ENCODE data around the gene SLC35G1. TPM values are rescaled to one million over a fixed set of nuclear protein-coding genes. Genes with fewer than 3 reads are reported as not detected.
A peak's percentile ranks its signal among the peaks of the same experiment; 100 is the strongest.

Gene SLC35G1
- total RNA-seq, 2 donors from 2014 or later: 11.3 to 14.2 TPM

GRCh38 chr10:93913706-93914105 is 19.9 kb downstream of the SLC35G1 start:
- H3K4me3 ChIP-seq (ENCODE audit: low read length): no peak overlapping the region
- no peak for DNase-seq
- no peak overlapping the region for H3K27ac Mint-ChIP-seq

GRCh38 chr10:93915598-93915997 is 21.8 kb downstream of the SLC35G1 start:
- Histone ChIP-seq H3K9ac (ENCODE audit: extremely low read depth, low read length, poor library complexity, severe bottlenecking) (no peak overlapping the region), H3K4me3 (ENCODE audit: low read length) (no peak overlapping the region), H3K27me3 (ENCODE audit: control insufficient read depth, insufficient read depth, low read length, poor library complexity, severe bottlenecking) (no peaks in the 10 kb centered on the region), H3K36me3 (ENCODE audit: control insufficient read depth, insufficient read depth, low read length) (no peaks in the 10 kb centered on the region), H3K9me3 (ENCODE audit: control insufficient read depth, low read length) (no peaks in the 10 kb centered on the region), H3K27ac (ENCODE audit: low read depth, low read length) (no peak overlapping the region), H3K4me1 (ENCODE audit: control insufficient read depth, insufficient read depth, low read length) (peaks cover 8% of the 10 kb centered on the region)
- H3K36me3 Mint-ChIP-seq (ENCODE audit: low read depth): peaks cover 5% of the 10 kb centered on the region
- H3K4me3 Mint-ChIP-seq: no peak overlapping the region
- H3K4me1 Mint-ChIP-seq: peaks cover 15% of the 10 kb centered on the region
- 80 to 89% methylated on average over 2 to 6 of the region's 6 CpGs for WGBS, 2 experiments (ENCODE audit: insufficient coverage in 1 of 2, insufficient read length in 1 of 2)
- DNase-seq: peak; percentile 68
- no peaks in the 10 kb centered on the region for H3K9me3 Mint-ChIP-seq
- H3K27ac Mint-ChIP-seq: no peak overlapping the region
- H3K27me3 Mint-ChIP-seq (ENCODE audit: insufficient read depth): no peaks in the 10 kb centered on the region
- TF ChIP-seq CTCF (conservative IDR thresholded peaks at IDR 0.05): no peak

More at GRCh38 chr10:93913706-93914105, 19.9 kb downstream of the SLC35G1 start:
- Histone ChIP-seq H3K9ac (ENCODE audit: extremely low read depth, low read length, poor library complexity, severe bottlenecking) (no peak overlapping the region), H3K9me3 (ENCODE audit: control insufficient read depth, low read length) (no peaks in the 10 kb centered on the region), H3K4me1 (ENCODE audit: control insufficient read depth, insufficient read depth, low read length) (peaks cover 8% of the 10 kb centered on the region), H3K27me3 (ENCODE audit: control insufficient read depth, insufficient read depth, low read length, poor library complexity, severe bottlenecking) (no peaks in the 10 kb centered on the region), H3K27ac (ENCODE audit: low read depth, low read length) (no peak overlapping the region), H3K36me3 (ENCODE audit: control insufficient read depth, insufficient read depth, low read length) (no peaks in the 10 kb centered on the region)
- H3K36me3 Mint-ChIP-seq (ENCODE audit: low read depth): peaks cover 3% of the 10 kb centered on the region
- no peaks in the 10 kb centered on the region for H3K27me3 Mint-ChIP-seq (ENCODE audit: insufficient read depth)
- TF ChIP-seq CTCF (conservative IDR thresholded peaks at IDR 0.05): no peak
- no peaks in the 10 kb centered on the region for H3K9me3 Mint-ChIP-seq
- no peak overlapping the region for H3K4me3 Mint-ChIP-seq
- 88 to 94% methylated on average over 2 to 3 of the region's 3 CpGs for WGBS, 2 experiments (ENCODE audit: insufficient coverage in 1 of 2, insufficient read length in 1 of 2)
- H3K4me1 Mint-ChIP-seq: peaks cover 15% of the 10 kb centered on the region

GRCh38 chr10:93916257-93917063 is 22.7 kb downstream of the SLC35G1 start:
- H3K27ac ChIP-seq (ENCODE audit: low read depth, low read length): no peak overlapping the region
- no peaks in the 10 kb centered on the region for H3K9me3 ChIP-seq (ENCODE audit: control insufficient read depth, low read length)
- peak overlapping the region; percentile 27 for H3K4me3 Mint-ChIP-seq
- no peaks in the 10 kb centered on the region for H3K27me3 Mint-ChIP-seq (ENCODE audit: insufficient read depth)
- H3K36me3 ChIP-seq (ENCODE audit: control insufficient read depth, insufficient read depth, low read length): no peaks in the 10 kb centered on the region
- WGBS, 2 experiments (ENCODE audit: insufficient coverage in 1 of 2, insufficient read length in 1 of 2): 78 to 79% methylated on average over 8 of the region's 8 CpGs
- no peaks in the 10 kb centered on the region for H3K9me3 Mint-ChIP-seq
- no peak for DNase-seq
- no peaks in the 10 kb centered on the region for H3K27me3 ChIP-seq (ENCODE audit: control insufficient read depth, insufficient read depth, low read length, poor library complexity, severe bottlenecking)
- H3K4me3 ChIP-seq (ENCODE audit: low read length): no peak overlapping the region
- peaks cover 5% of the 10 kb centered on the region for H3K36me3 Mint-ChIP-seq (ENCODE audit: low read depth)
- H3K9ac ChIP-seq (ENCODE audit: extremely low read depth, low read length, poor library complexity, severe bottlenecking): no peak overlapping the region
- TF ChIP-seq CTCF (conservative IDR thresholded peaks at IDR 0.05): peak; percentile 81
- peaks cover 15% of the 10 kb centered on the region for H3K4me1 Mint-ChIP-seq
- H3K27ac Mint-ChIP-seq: no peak overlapping the region
- peaks cover 8% of the 10 kb centered on the region for H3K4me1 ChIP-seq (ENCODE audit: control insufficient read depth, insufficient read depth, low read length)
